HepG2 (cell line): ENCODE measurements around the gene SLAMF9.

Experiments
- ZNF343 ChIP-seq: sonication (generic); formaldehyde crosslinking; IDR thresholded peaks from 2 replicates; pipeline ENCODE4 v1.4.0; 2020; ENCODE audit warnings: mild to moderate bottlenecking, missing genetic modification reagents
- TF ChIP-seq, protein P1 (sequence below): sonication (generic); formaldehyde crosslinking; IDR thresholded peaks from 2 replicates; pipeline ENCODE4 v1.5.0; 2020; ENCODE audit warnings: mild to moderate bottlenecking, missing genetic modification reagents, moderate library complexity

DNA sequence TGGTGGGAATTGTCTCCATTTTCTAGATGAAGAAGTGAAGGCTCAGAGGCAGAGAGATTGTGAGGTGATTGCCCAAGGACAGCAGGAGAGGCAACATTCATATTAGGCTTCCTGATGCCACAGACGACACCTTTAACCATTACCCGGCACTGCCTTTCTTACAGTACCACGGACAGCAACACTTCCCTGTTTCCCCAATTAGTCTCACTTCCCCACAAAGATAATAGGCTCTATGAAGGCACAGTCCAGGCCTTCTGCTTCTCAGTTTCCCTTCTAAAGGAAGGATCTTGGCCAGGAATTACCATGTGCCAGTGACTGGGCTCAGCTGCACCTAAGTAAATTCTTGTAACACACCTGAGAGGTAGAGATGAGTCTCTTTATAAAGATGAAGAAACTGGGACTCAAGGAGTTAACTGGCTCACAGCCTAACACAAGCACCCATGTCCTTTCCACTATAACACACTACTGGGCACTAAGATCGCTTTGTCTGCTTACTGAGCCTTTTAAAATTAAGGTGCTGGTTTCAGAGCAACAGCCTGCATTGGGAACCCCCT, 18.2 kb downstream of the SLAMF9 start:
- TF ChIP-seq, protein P1, sequence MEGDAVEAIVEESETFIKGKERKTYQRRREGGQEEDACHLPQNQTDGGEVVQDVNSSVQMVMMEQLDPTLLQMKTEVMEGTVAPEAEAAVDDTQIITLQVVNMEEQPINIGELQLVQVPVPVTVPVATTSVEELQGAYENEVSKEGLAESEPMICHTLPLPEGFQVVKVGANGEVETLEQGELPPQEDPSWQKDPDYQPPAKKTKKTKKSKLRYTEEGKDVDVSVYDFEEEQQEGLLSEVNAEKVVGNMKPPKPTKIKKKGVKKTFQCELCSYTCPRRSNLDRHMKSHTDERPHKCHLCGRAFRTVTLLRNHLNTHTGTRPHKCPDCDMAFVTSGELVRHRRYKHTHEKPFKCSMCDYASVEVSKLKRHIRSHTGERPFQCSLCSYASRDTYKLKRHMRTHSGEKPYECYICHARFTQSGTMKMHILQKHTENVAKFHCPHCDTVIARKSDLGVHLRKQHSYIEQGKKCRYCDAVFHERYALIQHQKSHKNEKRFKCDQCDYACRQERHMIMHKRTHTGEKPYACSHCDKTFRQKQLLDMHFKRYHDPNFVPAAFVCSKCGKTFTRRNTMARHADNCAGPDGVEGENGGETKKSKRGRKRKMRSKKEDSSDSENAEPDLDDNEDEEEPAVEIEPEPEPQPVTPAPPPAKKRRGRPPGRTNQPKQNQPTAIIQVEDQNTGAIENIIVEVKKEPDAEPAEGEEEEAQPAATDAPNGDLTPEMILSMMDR (CRISPR knock-in tag): no peak
- TF ChIP-seq ZNF343 (CRISPR knock-in tag): no peak
